ENCODE results near the gene ZDBF2.
"Not testable (repeated sequence)": the region's sequence is repeated elsewhere in the genome, so short reads cannot be mapped to it uniquely, and the experiment has no call there.

ZDBF2 gene

DNA sequence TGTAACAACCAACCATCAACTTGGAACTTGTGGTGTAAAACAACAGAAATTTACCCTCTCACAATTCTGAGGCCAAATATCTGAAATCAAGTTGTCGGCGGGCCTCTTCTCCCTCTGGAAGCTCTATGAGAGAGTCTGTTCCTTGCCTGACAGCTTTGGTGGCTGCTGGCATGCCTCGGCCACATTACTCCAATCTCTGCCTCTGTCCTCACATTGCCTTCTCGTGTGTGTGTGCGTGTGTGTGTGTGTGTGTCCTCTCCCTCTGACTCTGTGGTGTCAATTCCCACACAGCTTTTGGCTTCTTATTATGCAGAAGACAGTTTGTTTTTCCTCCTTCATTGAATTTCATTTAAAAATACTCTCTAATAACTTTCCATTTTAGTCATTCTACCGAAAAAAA, 50.4 kb downstream of the ZDBF2 start:
- DNase-seq, result no peak

DNA sequence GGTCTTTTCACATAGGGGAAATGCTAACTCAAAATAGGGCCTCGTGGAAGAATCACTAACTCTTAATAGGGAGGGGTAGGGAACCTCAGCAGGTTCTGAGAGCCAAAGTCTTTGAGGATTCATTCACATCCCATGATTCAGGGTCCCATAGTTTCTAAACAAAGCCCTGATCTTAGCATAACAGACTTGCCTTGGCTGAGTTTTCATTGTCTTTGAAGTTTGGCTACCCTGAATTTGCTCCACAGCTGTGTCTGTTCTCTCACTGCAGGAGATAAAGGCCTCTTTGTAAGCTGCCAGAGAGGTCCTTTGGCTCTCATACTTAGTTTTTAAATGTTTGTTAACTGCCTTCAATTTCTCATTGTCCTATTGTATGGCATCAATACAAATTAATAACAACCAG, 54.5 kb downstream of the ZDBF2 start:
- no peak for DNase-seq

DNA sequence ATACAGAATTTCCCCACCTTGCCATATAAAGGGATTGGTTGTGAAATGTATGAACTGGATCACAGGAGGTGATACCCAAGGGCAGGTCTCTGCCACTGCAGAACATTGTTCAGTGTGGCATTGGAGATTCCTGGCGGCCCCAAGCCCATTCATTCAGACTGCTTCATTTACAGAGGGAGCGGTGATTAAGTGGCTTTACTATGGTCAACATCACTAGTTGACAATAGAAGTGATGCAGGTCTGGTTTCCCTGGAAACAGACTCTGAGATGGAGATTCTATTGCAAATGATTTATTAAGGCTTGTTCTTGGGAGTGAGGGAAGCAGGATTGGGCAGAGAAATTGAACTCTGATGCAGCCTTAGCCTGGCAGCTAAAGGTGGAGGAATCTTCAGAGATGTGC, 62.4 kb downstream of the ZDBF2 start:
- no peak for DNase-seq

DNA sequence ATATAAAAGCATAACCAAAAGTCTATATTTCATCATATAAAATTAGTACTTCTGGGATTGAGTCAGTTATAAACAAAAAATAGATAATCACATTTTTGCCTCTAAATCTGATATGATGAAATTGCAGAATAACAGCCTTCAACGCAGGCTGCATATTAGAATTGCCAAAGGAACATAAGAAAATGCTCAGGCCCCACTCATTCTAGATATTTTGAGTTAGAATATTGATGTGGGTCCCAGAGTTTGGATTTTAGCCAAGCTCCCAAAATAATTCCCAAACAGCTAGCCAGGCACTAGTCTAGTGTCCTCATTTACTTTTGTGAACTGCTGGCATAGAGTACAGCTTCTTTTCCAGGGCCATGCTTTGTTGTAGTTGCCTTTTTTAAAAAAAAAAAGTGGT, 63.5 kb downstream of the ZDBF2 start:
- no peak for DNase-seq

DNA sequence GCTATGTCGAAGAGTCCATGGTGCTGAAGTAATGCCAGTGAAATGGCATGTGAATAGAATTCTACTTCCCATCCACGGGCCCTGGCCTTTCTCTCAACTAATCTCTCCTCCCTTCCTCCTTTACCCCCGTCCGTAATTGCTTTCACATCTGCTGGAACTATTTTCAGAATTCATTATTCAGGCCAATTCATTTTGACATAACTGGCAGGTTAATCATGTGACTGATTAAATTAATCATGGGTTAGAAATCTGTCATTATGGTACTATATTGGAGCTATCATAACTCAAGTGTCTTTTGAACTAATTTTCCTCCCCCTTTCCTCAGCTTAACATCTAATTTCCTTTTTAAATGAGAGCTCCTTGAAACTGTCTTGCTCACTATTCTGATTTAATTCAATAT, 66.9 kb downstream of the ZDBF2 start:
- DNase-seq, result no peak

DNA sequence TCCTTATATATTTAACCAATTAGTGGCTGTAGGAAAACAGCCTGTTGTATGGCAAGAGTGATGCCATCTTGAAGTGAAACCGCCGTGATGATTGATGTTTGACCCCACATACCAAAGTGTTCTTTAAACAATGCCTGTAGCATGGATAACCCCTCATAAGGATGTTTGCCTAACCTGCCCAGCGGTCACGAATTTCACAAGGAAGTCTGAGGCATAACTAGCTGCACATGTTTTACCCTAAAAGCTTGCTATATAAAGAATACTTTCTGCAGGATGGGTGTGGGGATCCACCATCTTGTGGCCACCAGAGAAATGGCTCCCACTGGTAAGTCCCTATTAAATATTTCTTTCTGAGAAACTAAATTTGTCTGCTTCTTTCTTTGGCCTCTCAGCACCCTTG, 68.7 kb downstream of the ZDBF2 start:
- DNase-seq, result no peak

DNA sequence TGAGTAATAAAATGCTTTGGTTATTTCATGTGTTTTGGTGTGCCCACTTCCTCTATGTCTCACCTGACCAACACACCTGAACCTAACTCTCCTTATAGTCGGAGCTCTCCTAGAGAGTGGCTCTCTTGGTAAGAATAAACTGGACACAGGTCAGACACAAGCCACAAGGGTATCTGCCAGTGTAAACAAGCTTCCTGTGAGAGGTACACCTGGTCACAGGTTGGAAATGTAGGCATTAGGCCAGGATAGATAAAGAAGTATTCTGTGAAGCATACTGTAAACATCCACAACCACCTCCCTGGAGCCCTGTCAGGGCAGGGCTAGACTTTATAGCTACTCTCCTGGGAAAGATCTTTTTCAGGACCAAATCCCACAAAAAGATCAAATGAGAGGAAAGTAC, 69.4 kb downstream of the ZDBF2 start:
- no peak for DNase-seq

DNA sequence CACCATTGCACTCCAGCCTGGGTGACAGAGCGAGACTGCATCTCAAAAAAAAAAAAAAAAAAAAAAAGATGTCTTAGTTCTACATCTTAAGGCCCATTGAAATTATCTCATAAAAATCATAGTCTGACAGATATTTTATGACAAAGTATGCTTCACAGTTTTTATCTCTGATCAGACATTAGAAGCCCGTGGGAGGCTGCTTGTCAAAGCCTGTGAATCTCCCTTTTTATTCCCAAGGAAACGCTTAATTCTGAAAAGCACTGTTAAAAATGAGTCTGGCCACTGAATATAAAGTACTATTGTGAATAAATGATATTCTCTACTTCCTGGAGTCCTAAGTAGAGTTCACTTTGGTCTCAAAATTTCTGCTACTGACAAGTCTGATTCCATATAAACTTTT, 71.1 kb downstream of the ZDBF2 start:
- DNase-seq, result no peak

DNA sequence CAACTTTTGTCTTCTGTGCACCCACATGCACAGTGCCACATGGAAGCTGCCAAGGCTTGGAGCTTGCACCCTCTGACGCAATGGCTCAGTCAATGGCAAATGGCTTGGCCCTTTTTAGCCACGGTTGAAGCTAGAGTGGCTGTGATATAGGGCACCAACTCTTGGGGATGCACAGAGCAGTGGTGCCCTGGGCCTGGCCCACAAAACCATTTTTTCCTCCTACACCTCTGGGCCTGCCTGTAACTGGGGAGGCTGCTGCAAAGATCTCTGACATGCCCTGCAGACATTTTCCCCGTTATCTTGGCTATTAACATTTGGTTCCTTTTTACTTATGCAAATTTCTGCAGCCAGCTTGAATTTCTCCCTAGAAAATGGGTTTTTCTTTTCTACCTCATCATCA, 74.9 kb downstream of the ZDBF2 start:
- DNase-seq, result no peak

DNA sequence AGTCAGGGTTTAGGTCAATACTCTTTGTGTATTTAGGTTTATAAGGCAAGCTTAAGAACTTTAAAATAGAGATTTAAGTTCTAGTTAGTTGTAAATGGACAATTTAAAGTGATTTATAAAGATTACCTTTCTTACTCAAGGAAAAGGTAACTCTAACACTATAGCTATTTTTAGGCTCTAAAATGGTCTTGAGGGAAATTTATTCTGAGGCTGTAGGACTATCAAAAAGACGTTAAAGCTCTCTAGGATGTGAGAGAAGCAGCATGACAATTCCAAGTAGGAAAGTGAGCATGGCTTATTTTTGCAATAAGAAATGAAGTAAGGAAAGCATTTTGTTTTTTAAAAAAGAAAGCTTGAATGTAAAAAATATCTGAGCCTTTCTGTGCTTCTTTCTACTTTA, 78.1 kb downstream of the ZDBF2 start:
- no peak for DNase-seq

DNA sequence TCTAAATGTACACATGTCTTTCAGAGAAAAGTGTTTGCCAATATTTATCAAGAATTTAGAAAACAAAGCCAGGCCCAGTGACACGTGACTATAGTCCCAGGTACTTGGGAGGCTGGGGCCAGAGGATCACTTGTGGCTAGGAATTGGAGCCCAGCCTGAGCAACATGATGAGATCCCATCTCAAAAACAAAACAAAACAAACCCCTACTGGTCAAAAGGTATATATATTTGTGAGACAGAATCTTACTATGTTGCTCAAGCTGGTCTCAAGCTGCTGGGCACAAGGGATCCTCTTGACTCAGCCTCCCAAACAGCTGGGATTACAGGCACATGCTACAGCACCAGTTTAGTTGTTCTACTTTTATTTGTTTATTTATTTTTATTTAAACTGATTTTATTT, 79.2 kb downstream of the ZDBF2 start:
- DNase-seq, result peak; percentile 5

DNA sequence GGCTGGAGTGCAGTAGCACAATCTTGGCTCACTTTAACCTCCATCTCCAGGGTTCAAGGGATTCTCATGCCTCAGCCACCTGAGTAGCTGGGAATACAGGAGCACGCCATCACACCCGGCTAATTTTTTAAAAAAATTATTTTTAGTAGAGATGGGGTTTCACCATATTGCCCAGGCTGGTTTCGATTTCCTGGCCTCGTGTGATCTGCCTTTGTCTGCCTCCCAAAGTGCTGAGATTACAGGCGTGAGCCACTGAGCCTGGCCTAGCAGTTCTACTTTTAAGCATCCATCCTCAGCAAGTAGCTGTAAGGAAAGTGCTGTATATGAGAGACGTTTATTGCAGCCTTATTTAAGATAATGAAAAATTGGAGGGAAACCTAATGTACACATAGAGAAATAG, 79.7 kb downstream of the ZDBF2 start:
- no peak for DNase-seq

DNA sequence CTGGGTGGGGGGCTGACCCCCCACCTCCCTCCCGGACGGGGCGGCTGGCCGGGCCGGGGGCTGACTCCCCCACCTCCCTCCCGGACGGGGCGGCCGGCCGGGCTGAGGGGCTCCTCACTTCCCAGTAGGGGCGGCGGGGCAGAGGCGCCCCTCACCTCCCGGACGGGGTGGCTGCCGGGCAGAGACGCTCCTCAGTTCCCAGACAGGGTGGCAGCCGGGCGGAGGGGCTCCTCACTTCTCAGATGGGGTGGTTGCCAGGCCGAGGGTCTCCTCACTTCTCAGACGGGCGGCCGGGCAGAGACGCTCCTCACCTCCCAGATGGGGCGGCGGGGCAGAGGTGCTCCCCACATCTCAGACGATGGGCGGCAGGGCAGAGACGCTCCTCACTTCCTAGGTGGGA, 82.4 kb downstream of the ZDBF2 start:
- DNase-seq, result not testable (repeated sequence)

DNA sequence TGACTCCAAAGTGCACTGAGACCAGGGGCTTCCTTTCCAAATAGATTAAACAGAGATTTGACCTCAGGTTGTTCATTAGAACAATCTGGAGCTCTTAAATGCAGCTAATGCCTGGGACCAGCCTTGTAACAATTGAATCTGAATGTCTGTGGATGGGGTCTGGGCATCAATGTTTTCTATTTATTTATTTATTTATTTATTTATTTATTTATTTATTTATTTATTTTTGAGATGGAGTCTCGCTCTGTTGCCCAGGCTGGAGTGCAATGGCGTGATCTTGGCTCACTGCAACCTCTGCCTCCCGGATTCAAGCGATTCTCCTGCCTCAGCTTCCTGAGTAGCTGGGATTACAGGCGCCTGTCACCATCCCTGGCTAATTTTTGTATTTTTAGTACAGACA, 86.4 kb downstream of the ZDBF2 start:
- not testable (repeated sequence) for DNase-seq

DNA sequence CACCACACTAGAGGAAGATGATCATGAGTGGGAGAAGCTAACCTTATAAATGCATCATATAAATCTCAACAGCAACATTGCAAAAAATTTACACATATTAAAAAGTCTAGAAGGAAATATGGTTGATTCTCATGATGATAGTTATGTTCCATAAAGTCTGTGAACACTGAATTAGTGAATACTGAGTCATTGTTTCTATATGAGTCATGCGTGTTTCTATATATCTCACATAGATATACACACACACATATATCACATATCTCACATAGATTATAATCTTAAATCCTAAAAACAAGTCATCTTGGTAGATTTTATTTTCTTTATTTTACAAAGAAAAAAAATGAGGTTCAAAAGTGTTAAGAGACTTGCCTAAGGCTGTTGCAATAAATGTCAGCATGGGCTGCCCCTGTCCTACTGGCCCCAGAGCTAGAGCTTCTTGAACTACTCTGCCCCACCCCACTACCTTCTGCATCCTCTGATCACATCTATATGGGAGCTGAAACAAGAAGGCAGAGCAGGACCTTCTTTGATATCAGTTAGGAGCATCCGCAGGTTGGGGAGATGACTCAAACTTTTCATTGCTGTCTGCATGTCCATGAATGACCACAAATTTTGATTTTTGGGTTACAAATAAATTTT, 87.1 kb downstream of the ZDBF2 start:
- no peak for DNase-seq
